GM21737 (cell line): ENCODE data around the gene CTSW.

Source experiments
- ATAC-seq: cut with Tn5 transposase; IDR thresholded peaks from one replicate; pipeline ENCODE4 v1.9.1; 2021; ENCODE audit warnings: mild to moderate bottlenecking, moderate library complexity; ENCODE audit not compliant: unreplicated experiment

The CTSW gene

GRCh38 chr11:65900125-65900898, 20.7 kb downstream of the CTSW start, which contains the start of gene FOSL1:
TSS of gene FOSL1 (minus strand) at chr11:65900388. CDS start at chr11:65900339, 49 bp downstream.
- ATAC-seq: peak; percentile 69

- no peak for ATAC-seq
Measured at GRCh38 chr11:65900899-65901180, 21.2 kb downstream of the CTSW start.

- ATAC-seq: no peak
Measured at GRCh38 chr11:65903068-65903481, 23.4 kb downstream of the CTSW start.

- no peak for ATAC-seq
Measured at GRCh38 chr11:65903715-65904114, 24.1 kb downstream of the CTSW start.

GRCh38 chr11:65906602-65907001, 27.0 kb downstream of the CTSW start:
- ATAC-seq: no peak

GRCh38 chr11:65907878-65908277, 28.2 kb downstream of the CTSW start:
- no peak for ATAC-seq

GRCh38 chr11:65911682-65912568, 32.3 kb downstream of the CTSW start:
- no peak for ATAC-seq

- ATAC-seq: no peak
Measured at GRCh38 chr11:65912845-65913244, 33.2 kb downstream of the CTSW start.

GRCh38 chr11:65915101-65915820, 35.6 kb downstream of the CTSW start:
- ATAC-seq: no peak

GRCh38 chr11:65915821-65916251, 36.2 kb downstream of the CTSW start:
- ATAC-seq: no peak

- no peak for ATAC-seq
Measured at GRCh38 chr11:65916391-65916790, 36.8 kb downstream of the CTSW start.

- no peak for ATAC-seq
Measured at GRCh38 chr11:65917077-65917433, 37.4 kb downstream of the CTSW start.

- ATAC-seq: no peak
Measured at GRCh38 chr11:65917434-65918210, 38.0 kb downstream of the CTSW start.

GRCh38 chr11:65918211-65919140, 38.8 kb downstream of the CTSW start, which contains the start of gene C11orf68:
TSS of gene C11orf68 (minus strand) at chr11:65919062. CDS start at chr11:65919031, 31 bp downstream.
- peak; percentile 47 for ATAC-seq

GRCh38 chr11:65919141-65919572, 39.5 kb downstream of the CTSW start, which contains the start of gene DRAP1:
TSS of gene DRAP1 (plus strand) at chr11:65919426. CDS start at chr11:65919502, 76 bp downstream.
- peak; percentile 77 for ATAC-seq

- ATAC-seq: peak; percentile 22
Measured at GRCh38 chr11:65919573-65920371, 40.1 kb downstream of the CTSW start.

GRCh38 chr11:65920372-65920802, 40.8 kb downstream of the CTSW start:
- ATAC-seq: no peak

GRCh38 chr11:65921033-65921555, 41.5 kb downstream of the CTSW start:
- no peak for ATAC-seq
